IMR-90 (cell line): ENCODE measurements around the gene ZC3H15. TPM values are rescaled to one million over a fixed set of nuclear protein-coding genes. Genes with fewer than 3 reads are reported as not detected.

Source experiments
- ATAC-seq: fragments of 200-7000 bp; cut with Tn5 transposase; 2 replicates; pipeline ENCODE4 v1.9.1; 2020; ENCODE audit warnings: low read depth, mild to moderate bottlenecking, moderate library complexity
- BruUV-seq: library from RNA; stranded (reverse); fragments of 400-500 nt; replicated peaks from 2 replicates; lab custom pipeline; 2021; lab: Mats Ljungman, UMichigan
- CTCF ChIA-PET: fragments of 300-600 bp; formaldehyde crosslinking; extraction: SDS; loops from one replicate; lab custom pipeline; 2021; ENCODE audit warnings: antibody characterized with exemption; lab: Yijun Ruan, JAX
- POLR2A ChIA-PET: fragments of 300-600 bp; sonication (Branson Sonifier 250); formaldehyde crosslinking; loops from one replicate; lab custom pipeline; 2022; ENCODE audit warnings: antibody characterized with exemption; ENCODE audit not compliant: unreplicated experiment; lab: Charles Lee
- DNase-seq: peaks from one replicate; pipeline ENCODE4 v3.0.0; 2013
- H2AFZ ChIP-seq: replicated peaks from 2 replicates; pipeline ENCODE3; 2013; ENCODE audit warnings: low read length, mild to moderate bottlenecking; ENCODE audit not compliant: poor library complexity
- H2AK5ac ChIP-seq: 2 replicates; pipeline ENCODE4 v1.6.1; 2013; ENCODE audit warnings: low read depth, low read length, inconsistent platforms
- H2AK9ac ChIP-seq: replicated peaks from 2 replicates; pipeline ENCODE3; 2013; ENCODE audit warnings: mild to moderate bottlenecking, low read depth, low read length, moderate library complexity; ENCODE audit not compliant: poor library complexity
- H2BK120ac ChIP-seq: 2 replicates; pipeline ENCODE4 v1.6.1; 2013; ENCODE audit warnings: low read depth, low read length, inconsistent platforms
- H2BK15ac ChIP-seq: 3 replicates; pipeline ENCODE4 v1.6.1; 2013; ENCODE audit warnings: low read depth, low read length, inconsistent platforms
- H2BK20ac ChIP-seq: 2 replicates; pipeline ENCODE4 v1.6.1; 2013; ENCODE audit warnings: low read depth, mild to moderate bottlenecking, inconsistent platforms, low read length, moderate library complexity
- H2BK5ac ChIP-seq: 2 replicates; pipeline ENCODE4 v1.6.1; 2013; ENCODE audit warnings: mild to moderate bottlenecking, low read depth, low read length, inconsistent platforms; ENCODE audit not compliant: poor library complexity, severe bottlenecking
- H3K14ac ChIP-seq: replicated peaks from 2 replicates; pipeline ENCODE4 v1.6.1; 2013; ENCODE audit warnings: low read depth, low read length, inconsistent platforms
- H3K18ac ChIP-seq: 2 replicates; pipeline ENCODE4 v1.6.1; 2013; ENCODE audit warnings: low read depth, low read length, control low read depth
- H3K23ac ChIP-seq: 2 replicates; pipeline ENCODE4 v1.6.1; 2013; ENCODE audit warnings: low read depth, low read length, inconsistent platforms
- H3K27ac ChIP-seq: 2 replicates; pipeline ENCODE4 v1.5.1; 2013; ENCODE audit warnings: mild to moderate bottlenecking, control low read depth, low read length; ENCODE audit not compliant: insufficient read depth
- H3K27me3 ChIP-seq: 2 replicates; pipeline ENCODE4 v1.6.1; 2013; ENCODE audit warnings: low read length; ENCODE audit not compliant: control insufficient read depth, insufficient read depth
- H3K36me3 ChIP-seq: 2 replicates; pipeline ENCODE4 v1.6.1; 2013; ENCODE audit warnings: low read length, mixed read lengths; ENCODE audit not compliant: control insufficient read depth, insufficient read depth
- H3K4ac ChIP-seq: 2 replicates; pipeline ENCODE4 v1.6.1; 2013; ENCODE audit warnings: low read depth, low read length, inconsistent platforms
- H3K4me1 ChIP-seq: 2 replicates; pipeline ENCODE4 v1.6.1; 2013; ENCODE audit warnings: low read length, mixed read lengths; ENCODE audit not compliant: control insufficient read depth, insufficient read depth
- H3K4me2 ChIP-seq: 2 replicates; pipeline ENCODE4 v1.6.1; 2013; ENCODE audit warnings: low read depth, mild to moderate bottlenecking, control low read depth, low read length, moderate library complexity
- H3K4me3 ChIP-seq: 2 replicates; pipeline ENCODE4 v1.5.1; 2013; ENCODE audit warnings: low read depth, mild to moderate bottlenecking, control low read depth, low read length, moderate library complexity; ENCODE audit not compliant: insufficient read depth
- H3K56ac ChIP-seq: 2 replicates; pipeline ENCODE4 v1.6.1; 2013; ENCODE audit warnings: low read length, inconsistent platforms; ENCODE audit not compliant: insufficient read depth; ENCODE audit errors: extremely low read depth
- H3K79me1 ChIP-seq, 2 experiments: 2 replicates each; pipeline ENCODE4 v1.6.1; 2013; ENCODE audit warnings: low read length in 2 of 2, inconsistent platforms in 1 of 2, low read depth in 1 of 2
- H3K9ac ChIP-seq: 2 replicates; pipeline ENCODE4 v1.6.1; 2013; ENCODE audit warnings: low read depth, low read length, control low read depth
- H3K9me1 ChIP-seq: 2 replicates; pipeline ENCODE4 v1.6.1; 2013; ENCODE audit warnings: low read length, inconsistent platforms; ENCODE audit not compliant: insufficient read depth
- H3K9me3 ChIP-seq: 2 replicates; pipeline ENCODE4 v1.6.1; 2013; ENCODE audit warnings: low read length; ENCODE audit not compliant: control insufficient read depth, insufficient read depth
- H4K20me1 ChIP-seq: 2 replicates; pipeline ENCODE4 v1.6.1; 2013; ENCODE audit warnings: low read length, inconsistent platforms; ENCODE audit not compliant: insufficient read depth
- H4K5ac ChIP-seq: 2 replicates; pipeline ENCODE4 v1.6.1; 2013; ENCODE audit warnings: mild to moderate bottlenecking, low read depth, low read length, control low read depth
- H4K8ac ChIP-seq, 2 experiments: 2 replicates each; pipeline ENCODE4 v1.6.1; 2013; ENCODE audit warnings: low read depth in 2 of 2, low read length in 2 of 2, control low read depth in 1 of 2, inconsistent platforms in 1 of 2
- H4K91ac ChIP-seq: 2 replicates; pipeline ENCODE4 v1.6.1; 2013; ENCODE audit warnings: low read depth, low read length, inconsistent platforms; ENCODE audit not compliant: insufficient read depth
- MAFK ChIP-seq: IDR thresholded peaks from 2 replicates; pipeline ENCODE4 v1.6.1; 2012; ENCODE audit warnings: low read depth, low read length, improper control_type of control experiment
- MAZ ChIP-seq: IDR thresholded peaks from 2 replicates; pipeline ENCODE4 v1.6.1; 2012; ENCODE audit warnings: low read depth, mild to moderate bottlenecking, low read length, improper control_type of control experiment, moderate library complexity, borderline replicate concordance
- MXI1 ChIP-seq: IDR thresholded peaks from 2 replicates; pipeline ENCODE4 v1.6.1; 2012; ENCODE audit warnings: low read depth, mild to moderate bottlenecking, low read length, moderate library complexity, borderline replicate concordance
- POLR2A ChIP-seq: IDR thresholded peaks from 2 replicates; pipeline ENCODE4 v1.6.1; 2012; ENCODE audit warnings: mild to moderate bottlenecking, low read depth, low read length
- RAD21 ChIP-seq: IDR thresholded peaks from 2 replicates; pipeline ENCODE4 v1.6.1; 2012; ENCODE audit warnings: low read length, improper control_type of control experiment
- RFX5 ChIP-seq: IDR thresholded peaks from 2 replicates; pipeline ENCODE4 v1.8.0; 2012; ENCODE audit warnings: low read depth, mild to moderate bottlenecking, low read length, moderate library complexity
- WGBS, 2 experiments: methylation state at CpG; one replicate each; pipeline versions ENCODE4 v1.1.5 to v1.1.7; 2013; ENCODE audit warnings: missing lambda C conversion rate in 2 of 2; ENCODE audit not compliant: insufficient read length in 1 of 2; ENCODE audit errors: extremely low coverage in 2 of 2; 5-methylcytosine and 5-hydroxymethylcytosine counted together
- dilution Hi-C: fragments of 300-500 bp; cut with HindIII; formaldehyde crosslinking; loops from one replicate; pipeline ENCODE4 v1.14.3; 2018; ENCODE audit warnings: low sequenced_read_pairs; ENCODE audit not compliant: unreplicated experiment
- in situ Hi-C: fragments of 300-500 bp; cut with MboI; formaldehyde crosslinking; loops from 3 replicates; pipeline ENCODE4 v1.14.3; 2019; ENCODE audit warnings: low sequenced_read_pairs, inconsistent platforms, mixed read lengths
- intact Hi-C: fragments of 100-400 bp; cut with micrococcal nuclease; formaldehyde crosslinking; loops from 2 replicates; pipeline ENCODE4 v1.10.0; 2022
- polyA plus RNA-seq, 3 experiments: library from polyadenylated mRNA; depleted of rRNA; stranded (reverse); fragments of >200 nt; gene quantifications; 2 replicates each; pipeline ENCODE4 v1.2.3, GENCODE V29; 2012; ENCODE audit warnings: low replicate concordance in 1 of 3
- total RNA-seq: library from RNA; depleted of rRNA; stranded (reverse); fragments of >200 nt; gene quantifications from 2 replicates; pipeline ENCODE4 v1.2.3, GENCODE V29; 2012

ZC3H15 gene
- total and polyA plus RNA-seq, 2 of the 4 experiments (the other 2 are of a cell fraction), result 22.9 to 47.4 TPM

- no peak overlapping the region for H3K14ac ChIP-seq
- no peak overlapping the region for H3K4ac ChIP-seq
- H3K27me3 ChIP-seq, result no peaks in the 10 kb centered on the region
- no peak overlapping the region for H2BK5ac ChIP-seq
- H2BK15ac ChIP-seq, result no peak overlapping the region
- H3K9me3 ChIP-seq, result no peaks in the 10 kb centered on the region
- no peak overlapping the region for H2BK120ac ChIP-seq
- H3K9ac ChIP-seq, result no peak overlapping the region
- no TSS peak for BruUV-seq
- no peaks in the 10 kb centered on the region; the same call in 1 of the 2 replicates for H4K20me1 ChIP-seq
- no peak overlapping the region for H2AFZ ChIP-seq
- H3K27ac ChIP-seq, result no peak overlapping the region
- H3K18ac ChIP-seq, result no peak overlapping the region
- H2BK20ac ChIP-seq, result no peak overlapping the region
- in situ Hi-C loops, result loop anchor here (5.0 to 25.0 kb wide), 3 partner anchors 134 to 954 kb away; partner anchors contain the start of gene ZSWIM2
- H3K79me1 ChIP-seq, result peaks cover 4 to 8% of the 10 kb centered on the region in 2 experiments; a peak in 3 of 4 replicates
- DNase-seq (no peak), ATAC-seq (no peak)
- no peak overlapping the region for H4K8ac ChIP-seq
- H2AK9ac ChIP-seq, result no peak overlapping the region
- dilution Hi-C loops, result no loop called here
- no peak overlapping the region for H4K91ac ChIP-seq
- no peak for TF ChIP-seq RFX5
- no peak for TF ChIP-seq MXI1
- TF ChIP-seq RAD21, result no peak
- TF ChIP-seq POLR2A, result no peak
- TF ChIP-seq MAFK, result no peak
- no peak for TF ChIP-seq MAZ
- WGBS, 2 experiments, result 80% methylated on average over 1 of the region's 3 CpGs; no CpG with 5 or more reads in 1 of the 2 experiments
- no peak overlapping the region for H3K4me2 ChIP-seq
- peaks cover 12% of the 10 kb centered on the region for H3K36me3 ChIP-seq
- no peaks in the 10 kb centered on the region for H3K4me1 ChIP-seq
- H3K56ac ChIP-seq, result no peak overlapping the region
- CTCF ChIA-PET, result interaction anchor here (1.8 kb wide), 1 partner anchor 134 kb away, joined by 7 read pairs; no protein-coding TSS in a partner anchor
- no peak overlapping the region for H3K23ac ChIP-seq
- no peak overlapping the region for H4K5ac ChIP-seq
- intact Hi-C loops, result loop anchor here (10.0 kb wide), 1 partner anchor 947 kb away; no protein-coding TSS in a partner anchor
- no peak overlapping the region for H2AK5ac ChIP-seq
- H3K9me1 ChIP-seq, result no peaks in the 10 kb centered on the region
- POLR2A ChIA-PET, result no interaction called here
- no peak overlapping the region for H3K4me3 ChIP-seq
Observed at GRCh38 chr2:186508263-186508662, 22.2 kb downstream of the ZC3H15 start.
